IPS-18c (cell line): ENCODE measurements around the gene PPA1.
"Not testable (repeated sequence)": the region's sequence is repeated elsewhere in the genome, so short reads cannot be mapped to it uniquely, and the experiment has no call there.

Source experiments
- H3K4me3 ChIP-seq: 2 replicates; pipeline ENCODE4 v1.7.0; 2013; ENCODE audit warnings: low read depth, mild to moderate bottlenecking, low read length, moderate library complexity; ENCODE audit not compliant: insufficient read depth
- H3K9me3 ChIP-seq: one replicate; pipeline ENCODE4 v1.6.1; 2013; ENCODE audit warnings: mild to moderate bottlenecking, low read length, moderate library complexity; ENCODE audit not compliant: control insufficient read depth, insufficient read depth

The PPA1 gene

GRCh38 chr10:70228491-70228890 is 4.7 kb downstream of the PPA1 start:
- no peaks in the 10 kb centered on the region for H3K9me3 ChIP-seq
- H3K4me3 ChIP-seq = no peak overlapping the region

- H3K4me3 ChIP-seq = no peak overlapping the region
- H3K9me3 ChIP-seq = no peaks in the 10 kb centered on the region
Measured at GRCh38 chr10:70227548-70228320, 5.5 kb downstream of the PPA1 start.

- H3K4me3 ChIP-seq = no peak overlapping the region
- no peaks in the 10 kb centered on the region for H3K9me3 ChIP-seq
Measured at GRCh38 chr10:70223728-70224127, 9.5 kb downstream of the PPA1 start.

GRCh38 chr10:70222811-70223447 is 10.3 kb downstream of the PPA1 start:
- H3K9me3 ChIP-seq = not testable (repeated sequence)

GRCh38 chr10:70222340-70222794 is 10.9 kb downstream of the PPA1 start:
- H3K4me3 ChIP-seq = no peak overlapping the region
- H3K9me3 ChIP-seq = no peaks in the 10 kb centered on the region

More at GRCh38 chr10:70222811-70223447, 10.3 kb downstream of the PPA1 start:
- H3K4me3 ChIP-seq = not testable (repeated sequence)

- Histone ChIP-seq H3K4me3 (no peak overlapping the region), H3K9me3 (no peaks in the 10 kb centered on the region)
Measured at GRCh38 chr10:70221030-70221429, 12.2 kb downstream of the PPA1 start.

- Histone ChIP-seq H3K4me3 (no peak overlapping the region), H3K9me3 (no peaks in the 10 kb centered on the region)
Measured at GRCh38 chr10:70212879-70213278, 20.4 kb downstream of the PPA1 start.

- no peak overlapping the region for H3K4me3 ChIP-seq
- H3K9me3 ChIP-seq = no peaks in the 10 kb centered on the region
Measured at GRCh38 chr10:70212277-70212676, 21.0 kb downstream of the PPA1 start.

- Histone ChIP-seq H3K9me3 (no peaks in the 10 kb centered on the region), H3K4me3 (no peak overlapping the region)
Measured at GRCh38 chr10:70206762-70207161, 26.5 kb downstream of the PPA1 start.

GRCh38 chr10:70201105-70201504 is 32.1 kb downstream of the PPA1 start:
- Histone ChIP-seq H3K9me3 (no peaks in the 10 kb centered on the region), H3K4me3 (no peak overlapping the region)

GRCh38 chr10:70198696-70199466 is 34.3 kb downstream of the PPA1 start:
- no peak overlapping the region for H3K4me3 ChIP-seq

GRCh38 chr10:70197235-70197945 is 35.8 kb downstream of the PPA1 start:
- no peaks in the 10 kb centered on the region for H3K9me3 ChIP-seq
- no peak overlapping the region for H3K4me3 ChIP-seq

More at GRCh38 chr10:70198696-70199466, 34.3 kb downstream of the PPA1 start:
- no peaks in the 10 kb centered on the region for H3K9me3 ChIP-seq

- Histone ChIP-seq H3K9me3 (no peaks in the 10 kb centered on the region), H3K4me3 (no peak overlapping the region)
Measured at GRCh38 chr10:70193391-70193844, 39.8 kb downstream of the PPA1 start.

- Histone ChIP-seq H3K9me3 (no peaks in the 10 kb centered on the region), H3K4me3 (no peak overlapping the region)
Measured at GRCh38 chr10:70192326-70192968, 40.8 kb downstream of the PPA1 start.

GRCh38 chr10:70191972-70192305 is 41.3 kb downstream of the PPA1 start:
- no peak overlapping the region for H3K4me3 ChIP-seq

GRCh38 chr10:70191161-70191971 is 41.9 kb downstream of the PPA1 start:
- H3K4me3 ChIP-seq = no peak overlapping the region
- no peaks in the 10 kb centered on the region for H3K9me3 ChIP-seq

More at GRCh38 chr10:70191972-70192305, 41.3 kb downstream of the PPA1 start:
- no peaks in the 10 kb centered on the region for H3K9me3 ChIP-seq
